ENCODE data around the gene TRAPPC6A.
"Not testable (repeated sequence)": the region's sequence is repeated elsewhere in the genome, so short reads cannot be mapped to it uniquely, and the experiment has no call there.

The TRAPPC6A gene

DNA sequence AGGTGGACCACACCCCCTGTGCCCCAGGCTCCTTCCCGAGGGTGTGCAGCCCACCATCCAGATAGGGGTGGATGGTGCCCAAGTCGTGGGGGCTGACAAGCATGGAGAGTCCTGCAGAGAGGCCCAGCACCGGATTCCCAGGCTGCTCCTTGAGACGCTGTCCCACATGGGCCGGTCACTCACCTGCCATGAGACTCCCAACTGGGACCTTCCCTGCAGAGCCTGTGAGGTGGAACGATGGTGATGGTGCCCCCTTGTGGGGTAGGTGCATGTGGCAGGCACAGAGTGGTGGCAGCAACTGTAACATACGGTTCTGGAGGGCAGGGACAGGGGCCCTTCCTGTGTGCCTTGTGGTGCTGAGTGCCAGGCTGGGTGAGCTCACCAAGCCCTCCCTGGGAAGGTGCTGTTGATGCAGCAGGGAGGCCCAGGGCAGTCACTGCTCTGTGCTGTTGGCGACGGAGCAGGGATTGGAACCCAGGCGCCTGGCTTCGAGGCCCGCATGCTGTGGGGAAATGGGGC, 52.0 kb downstream of the TRAPPC6A start:
- peak; percentile 56 for DNase-seq

DNA sequence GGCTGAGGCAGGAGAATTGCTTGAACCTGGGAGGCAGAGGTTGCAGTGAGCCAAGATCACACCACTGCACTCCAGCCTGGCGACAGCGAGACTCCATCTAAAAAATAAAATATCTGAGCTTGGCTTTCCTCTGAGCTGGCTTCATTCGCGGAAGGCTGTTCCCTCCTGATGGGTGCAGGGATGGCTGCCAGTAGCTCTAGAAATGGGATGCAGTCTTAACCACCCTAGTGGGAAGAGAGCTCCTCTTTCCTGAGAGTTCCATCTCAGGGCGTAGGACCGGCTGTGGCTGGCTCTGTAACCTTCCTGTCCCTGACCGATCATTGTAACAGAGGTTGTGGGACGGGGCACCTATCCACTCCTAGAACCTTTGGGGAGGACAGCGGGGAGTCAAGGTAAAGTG, 52.7 kb downstream of the TRAPPC6A start:
- no peak for DNase-seq

DNA sequence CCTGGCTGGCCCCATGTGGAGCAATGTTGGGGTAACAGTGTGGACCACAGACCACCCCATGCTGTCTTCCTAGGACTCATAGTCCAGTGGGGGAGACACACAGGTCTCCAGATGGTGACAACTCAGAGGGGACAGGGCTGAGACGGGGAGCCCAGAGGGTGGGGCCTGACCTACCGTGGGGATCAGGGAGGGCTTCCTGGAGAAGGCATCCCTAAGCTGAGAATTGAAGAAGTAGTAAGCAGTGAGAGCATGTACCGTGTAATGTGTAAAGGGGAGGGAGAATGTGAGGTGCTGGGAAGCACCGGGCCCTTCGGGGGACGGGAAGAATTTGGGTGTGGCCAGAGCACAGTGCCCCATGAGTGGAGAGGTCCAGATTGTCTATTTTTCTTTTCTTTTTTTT, 54.0 kb downstream of the TRAPPC6A start:
- no peak for DNase-seq

DNA sequence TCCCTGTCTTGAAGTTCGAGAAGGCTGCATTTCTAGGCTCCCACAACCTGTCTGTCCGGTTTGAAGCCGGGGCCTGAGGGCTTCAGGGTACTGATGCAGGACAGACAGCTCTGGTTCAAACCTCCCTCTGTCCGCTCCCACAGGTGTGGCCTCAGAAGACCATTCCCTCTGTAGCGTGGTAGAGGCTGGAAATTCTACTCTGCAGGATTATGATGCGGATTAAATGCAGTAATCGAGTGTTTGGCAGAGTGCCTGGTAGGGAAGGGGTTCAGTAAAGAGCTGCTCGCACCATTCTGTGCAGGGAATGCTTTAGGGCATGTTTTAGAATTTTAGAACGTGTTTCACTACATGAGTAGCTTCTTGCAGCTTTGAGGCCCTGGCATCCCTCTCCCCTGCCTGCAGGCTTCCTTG, 54.6 kb downstream of the TRAPPC6A start:
- DNase-seq: no peak

DNA sequence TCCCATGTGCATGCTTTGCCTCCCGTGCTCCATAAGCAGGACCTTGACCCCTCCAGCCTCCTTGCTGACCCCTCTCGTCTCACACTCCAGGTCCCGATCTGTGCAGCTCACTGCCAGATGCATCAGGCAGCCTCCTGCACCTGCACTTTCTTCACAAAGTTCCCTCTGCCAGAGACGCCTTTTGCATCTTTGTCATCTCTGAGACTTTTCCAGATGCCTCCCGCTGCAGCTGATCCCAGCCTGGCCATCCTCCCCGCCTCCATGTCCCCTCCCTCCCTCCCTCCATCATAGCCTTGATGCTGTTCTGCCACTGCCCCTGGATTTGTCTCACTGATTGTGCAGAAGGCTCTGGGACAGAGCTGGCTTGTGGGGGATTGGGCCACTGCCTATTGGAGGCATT, 55.2 kb downstream of the TRAPPC6A start:
- DNase-seq: no peak

DNA sequence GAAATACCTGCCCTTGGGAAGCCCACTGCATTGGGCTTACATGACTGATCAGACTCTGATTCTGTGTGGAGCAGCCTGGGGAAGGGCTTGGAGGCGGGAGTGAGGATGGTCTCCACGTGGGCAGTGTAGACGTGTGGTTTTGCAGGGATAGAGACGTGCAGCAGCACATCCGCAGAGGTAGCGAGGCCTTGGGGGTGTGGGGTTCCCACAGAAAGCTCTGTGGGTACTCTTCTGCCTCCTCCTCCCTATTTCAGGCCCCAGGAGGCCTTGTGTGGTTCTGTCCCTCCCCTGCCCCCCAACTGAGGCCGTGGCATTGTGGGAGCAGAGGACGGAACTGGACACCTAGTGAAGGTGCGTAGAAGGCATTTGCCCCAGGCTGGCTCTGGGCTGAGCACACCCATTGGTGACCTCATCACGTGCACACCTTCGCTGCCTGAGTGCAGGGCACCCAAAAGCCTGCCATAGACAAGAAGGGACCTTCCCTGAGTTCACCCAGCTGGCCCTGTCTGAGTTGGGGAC, 56.2 kb downstream of the TRAPPC6A start:
- no peak for DNase-seq

DNA sequence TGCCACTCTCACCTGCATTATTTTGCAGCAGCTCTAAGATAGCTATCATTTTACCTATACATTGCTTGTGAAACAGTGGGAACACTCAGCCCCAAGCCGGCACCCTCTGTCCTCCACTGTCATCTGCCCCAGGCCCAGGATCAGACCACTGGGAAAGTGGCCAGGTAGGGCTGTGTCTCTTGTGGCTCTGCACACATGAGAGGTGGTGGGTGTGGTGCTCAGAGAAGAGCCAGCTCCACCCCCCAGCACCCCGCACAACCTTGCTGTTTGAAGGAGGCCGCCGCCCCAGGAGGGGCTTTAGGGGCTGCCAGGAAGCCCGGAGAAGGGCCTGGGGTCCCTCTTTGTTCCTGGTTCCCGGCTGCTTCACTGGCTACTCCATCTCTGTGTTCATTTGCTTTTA, 58.5 kb downstream of the TRAPPC6A start:
- no peak for DNase-seq

DNA sequence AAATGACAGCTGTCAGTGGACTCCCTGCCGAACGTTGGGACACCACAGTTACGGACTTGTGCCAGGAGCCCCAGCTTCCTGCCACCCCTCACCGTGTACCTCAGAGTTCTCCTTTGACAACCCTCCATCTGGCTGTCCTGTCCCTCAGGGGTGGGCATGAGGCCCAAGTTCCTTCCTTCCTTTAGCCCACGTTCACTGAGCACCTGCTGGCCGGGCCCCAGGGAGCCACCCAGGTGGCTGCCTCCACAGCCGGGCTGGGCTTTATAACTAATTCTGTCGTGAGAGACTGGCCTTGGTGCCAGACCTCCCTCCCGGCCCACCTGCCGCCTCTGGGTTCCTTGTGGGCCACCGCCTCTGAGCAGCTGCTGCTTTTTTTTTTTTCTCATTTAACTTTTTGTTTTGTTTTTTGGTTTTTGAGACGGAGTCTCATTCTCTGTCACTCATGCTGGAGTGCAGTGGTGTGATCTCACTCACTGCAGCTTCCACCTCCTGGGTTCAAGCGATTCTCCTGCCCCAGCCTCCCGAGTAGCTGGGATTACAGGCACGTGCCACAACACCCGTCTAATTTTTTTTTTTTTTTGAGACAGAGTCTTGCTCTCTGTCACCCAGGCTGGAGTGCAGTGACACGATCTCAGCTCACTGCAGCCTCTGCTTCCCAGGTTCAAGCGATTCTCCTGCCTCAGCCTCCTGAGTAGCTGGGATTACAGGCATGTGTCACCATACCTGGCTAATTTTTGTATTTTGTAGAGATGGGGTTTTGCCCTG, 59.3 kb downstream of the TRAPPC6A start:
- not testable (repeated sequence) for DNase-seq

DNA sequence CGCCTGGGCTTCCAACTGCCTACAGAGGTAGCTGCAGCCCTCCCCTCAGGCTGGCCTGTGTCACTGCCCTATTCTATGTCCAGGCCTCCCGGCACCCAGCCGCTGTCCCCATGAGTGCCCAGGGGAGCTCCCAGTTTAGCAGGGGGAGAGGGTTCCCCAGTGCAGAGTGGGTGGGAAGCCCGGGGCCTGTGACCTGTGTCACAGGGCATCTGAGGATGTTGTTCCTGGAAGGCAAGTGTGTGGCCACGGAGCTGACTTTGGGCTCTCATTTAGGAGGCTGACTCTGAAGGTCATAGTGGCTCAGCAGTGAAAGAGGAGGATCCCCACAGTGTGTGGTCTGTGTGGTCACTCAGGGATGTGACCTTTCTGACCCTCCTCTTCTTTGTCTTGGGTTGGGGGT, 59.9 kb downstream of the TRAPPC6A start:
- DNase-seq: peak; percentile 12

DNA sequence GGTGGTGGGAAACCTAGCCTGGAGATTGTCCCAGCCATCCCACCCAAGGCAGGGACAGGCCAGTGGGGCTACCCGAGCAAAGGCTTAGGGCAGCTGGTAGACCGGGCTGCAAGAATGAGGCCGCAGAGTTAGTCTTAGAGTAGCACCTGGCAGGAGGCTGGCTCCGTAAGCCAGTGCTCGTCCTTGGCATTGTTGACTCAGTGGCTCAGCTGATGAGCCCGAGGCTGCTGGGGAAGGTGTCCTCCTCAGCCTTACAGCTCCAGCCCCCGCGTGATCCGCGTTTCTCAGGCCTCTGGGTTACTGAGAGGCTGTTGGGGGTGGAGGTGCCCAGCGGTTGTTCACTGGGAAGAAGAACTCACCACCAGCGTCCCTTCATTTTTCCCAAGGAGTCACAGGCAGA, 60.4 kb downstream of the TRAPPC6A start:
- DNase-seq: no peak

DNA sequence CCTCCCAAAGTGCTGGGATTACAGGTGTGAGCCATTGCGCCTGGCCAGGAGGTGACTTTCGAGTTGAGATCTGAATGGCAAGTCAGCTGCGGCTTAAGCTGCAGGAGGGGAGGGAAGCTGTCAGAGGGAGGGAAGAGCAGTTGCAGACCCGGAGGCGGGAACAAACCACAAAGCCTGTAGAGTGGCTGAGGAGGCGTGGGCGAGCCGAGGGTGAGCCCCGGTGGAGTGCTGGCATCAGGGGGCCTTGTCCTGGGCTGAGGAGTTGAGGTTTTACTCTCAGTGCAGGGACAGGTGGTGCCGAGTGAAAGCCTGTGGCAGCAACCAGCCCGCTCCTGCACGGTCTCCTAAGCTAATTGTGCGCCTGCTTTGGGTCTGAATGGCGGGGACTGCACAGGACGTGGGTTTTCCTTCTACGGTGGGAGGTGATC, 60.9 kb downstream of the TRAPPC6A start:
- DNase-seq: peak; percentile 66

DNA sequence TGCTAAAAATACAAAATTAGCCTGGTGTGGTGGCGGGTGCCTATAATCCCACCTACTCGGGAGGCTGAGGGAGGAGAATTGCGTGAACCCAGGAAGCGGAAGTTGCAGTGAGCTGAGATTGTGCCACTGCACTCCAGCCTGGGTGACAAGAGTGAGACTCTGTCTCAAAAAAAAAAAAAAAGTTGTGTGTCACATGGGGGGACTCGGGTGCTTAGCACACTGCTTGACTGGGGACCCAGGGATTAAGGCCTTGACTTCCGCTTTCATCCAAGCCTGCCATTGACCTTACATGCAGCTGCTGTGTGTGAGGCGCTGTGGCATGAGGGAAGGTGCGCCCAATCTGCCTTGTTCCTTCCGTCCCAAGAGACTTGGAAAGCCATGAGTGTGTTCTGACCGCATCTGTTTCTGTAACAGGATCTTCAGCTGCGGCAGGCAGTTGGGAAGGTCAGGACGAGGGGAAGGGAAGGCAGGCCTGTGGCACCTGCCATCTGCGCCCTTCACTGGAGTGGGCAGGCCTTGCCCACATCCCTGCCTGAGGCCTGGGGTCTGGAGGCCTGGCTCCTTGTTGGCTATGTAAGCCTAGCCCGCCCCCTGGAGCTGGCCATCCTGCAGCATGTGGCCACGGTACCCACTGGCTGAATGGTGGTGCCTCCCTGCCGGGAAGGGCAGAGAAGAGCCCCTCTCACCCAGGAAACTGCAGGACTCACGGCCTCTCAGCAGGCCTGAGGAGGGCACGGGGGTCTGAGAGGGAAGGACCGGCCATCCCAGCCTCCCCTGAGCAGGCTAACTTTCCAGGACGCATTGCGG, 62.0 kb downstream of the TRAPPC6A start:
- DNase-seq: peak; percentile 78

DNA sequence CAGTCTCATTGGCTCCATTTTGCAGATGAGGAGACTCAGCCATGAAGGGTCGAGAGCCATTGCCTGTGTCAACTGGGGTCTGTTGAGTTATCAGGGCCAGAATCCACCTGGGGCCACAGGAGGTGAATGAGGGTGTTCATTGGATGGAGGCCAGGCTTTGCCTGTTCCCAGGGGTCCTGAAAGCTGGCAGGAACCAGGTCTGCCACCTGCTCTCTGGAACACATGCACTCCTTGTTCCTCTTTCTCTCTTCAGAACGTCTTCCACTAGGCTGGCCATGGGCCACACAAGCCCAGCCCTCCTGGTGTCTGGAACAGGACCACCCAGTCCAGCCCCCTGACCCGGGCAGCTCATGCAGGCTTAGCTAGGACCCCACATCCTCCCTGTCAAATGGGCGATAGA, 63.9 kb downstream of the TRAPPC6A start:
- no peak for DNase-seq

DNA sequence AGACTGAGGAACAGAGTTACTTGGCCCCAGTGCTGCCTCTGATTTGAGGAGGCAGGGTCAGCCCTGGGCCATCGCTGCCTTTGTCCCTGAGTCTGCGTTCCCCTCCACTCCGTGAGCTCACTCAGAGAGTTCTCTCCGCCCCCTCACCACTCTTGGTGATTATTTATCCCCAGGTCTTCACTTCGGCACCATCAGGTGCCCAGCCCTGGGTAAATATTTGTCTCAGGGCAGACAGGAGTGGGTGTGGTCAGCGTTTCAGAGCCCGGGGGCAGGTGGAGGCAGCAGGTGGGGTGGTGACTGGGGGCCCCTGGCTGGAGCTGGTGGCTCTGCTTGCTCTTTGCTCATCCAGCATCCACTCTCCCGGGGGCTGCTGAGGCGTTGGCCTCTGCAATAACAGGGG, 64.4 kb downstream of the TRAPPC6A start:
- no peak for DNase-seq
